Fibroblast of the aortic adventitia (primary cell): Measurements from ENCODE around the gene BRD9. TPM values are rescaled to one million over a fixed set of nuclear protein-coding genes. Genes with fewer than 3 reads are reported as not detected.
"Not testable (repeated sequence)": the region's sequence is repeated elsewhere in the genome, so short reads cannot be mapped to it uniquely, and the experiment has no call there.

Source experiments
- DNase-seq: peaks from one replicate; pipeline ENCODE4 v3.0.0-alpha.2; 2010; ENCODE audit warnings: low read depth
- H3K4me3 ChIP-seq: 2 replicates; pipeline ENCODE4 v1.5.1; 2011; ENCODE audit warnings: low read depth, mild to moderate bottlenecking, control low read depth, low read length, moderate library complexity
- CTCF ChIP-seq: IDR thresholded peaks from 2 replicates; pipeline ENCODE4 v1.5.1; 2011; ENCODE audit warnings: mild to moderate bottlenecking, low read length, control low read depth, inconsistent platforms; ENCODE audit not compliant: insufficient read depth
- total RNA-seq: library from RNA; depleted of rRNA; stranded (reverse); fragments of >200 nt; gene quantifications from 2 replicates; pipeline ENCODE4 v1.2.3, GENCODE V29; 2012; ENCODE audit warnings: low replicate concordance

BRD9 gene
- total RNA-seq, 1 donor, result 26.8 TPM

GRCh38 chr5:852018-852417, 40.6 kb downstream of the BRD9 start:
- DNase-seq, result no peak
- no peak overlapping the region for H3K4me3 ChIP-seq
- TF ChIP-seq CTCF, result no peak

GRCh38 chr5:851553-851952, 41.0 kb downstream of the BRD9 start:
- no peak overlapping the region for H3K4me3 ChIP-seq
- TF ChIP-seq CTCF, result no peak
- DNase-seq, result no peak

- DNase-seq, result no peak
- TF ChIP-seq CTCF, result no peak
- H3K4me3 ChIP-seq, result no peak overlapping the region
Observed at GRCh38 chr5:851076-851475, 41.5 kb downstream of the BRD9 start.

- no peak for DNase-seq
- no peak within 1 kb of the TSS for H3K4me3 ChIP-seq
- no peak for TF ChIP-seq CTCF
Observed at GRCh38 chr5:850511-851006, 42.0 kb downstream of the BRD9 start, which contains the start of gene ZDHHC11. TSS of gene ZDHHC11 (minus strand) at chr5:850986. CDS start at chr5:850602, 384 bp downstream.

GRCh38 chr5:849651-850301, 42.8 kb downstream of the BRD9 start:
- no peak overlapping the region for H3K4me3 ChIP-seq
- DNase-seq, result no peak
- TF ChIP-seq CTCF, result no peak

- no peak for DNase-seq
- H3K4me3 ChIP-seq, result no peak overlapping the region
- TF ChIP-seq CTCF, result no peak
Observed at GRCh38 chr5:848671-849111, 43.9 kb downstream of the BRD9 start.

- not testable (repeated sequence) for DNase-seq, H3K4me3 ChIP-seq
Observed at GRCh38 chr5:847736-848135, 44.9 kb downstream of the BRD9 start.

- not testable (repeated sequence) for DNase-seq
Observed at GRCh38 chr5:847212-847611, 45.4 kb downstream of the BRD9 start.

GRCh38 chr5:846602-847091, 46.0 kb downstream of the BRD9 start:
- DNase-seq, H3K4me3 ChIP-seq: not testable (repeated sequence)

More at GRCh38 chr5:847212-847611, 45.4 kb downstream of the BRD9 start:
- H3K4me3 ChIP-seq, result not testable (repeated sequence)

GRCh38 chr5:845676-846601, 46.7 kb downstream of the BRD9 start:
- not testable (repeated sequence) for DNase-seq, H3K4me3 ChIP-seq
